ENCODE measurements around the gene ALDH1L2.

DNA sequence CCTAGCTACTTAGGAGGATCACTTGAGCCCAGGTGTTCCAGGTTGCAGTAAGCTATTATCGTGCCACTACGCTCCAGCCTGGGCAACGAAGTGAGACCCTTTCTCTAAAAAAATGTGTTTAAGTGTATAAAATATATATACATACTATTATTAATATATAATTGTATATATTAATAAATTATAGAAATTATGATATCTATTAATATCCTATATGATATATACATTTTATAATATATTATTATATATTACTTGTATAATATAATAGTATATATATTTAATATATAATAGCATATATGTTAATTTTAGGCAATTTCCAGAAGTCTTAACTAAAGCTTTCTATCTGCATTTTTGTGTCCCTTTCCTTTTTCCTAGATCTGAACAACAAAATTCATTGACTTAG, 12.3 kb downstream of the ALDH1L2 start:
- TF ChIP-seq, protein P1, sequence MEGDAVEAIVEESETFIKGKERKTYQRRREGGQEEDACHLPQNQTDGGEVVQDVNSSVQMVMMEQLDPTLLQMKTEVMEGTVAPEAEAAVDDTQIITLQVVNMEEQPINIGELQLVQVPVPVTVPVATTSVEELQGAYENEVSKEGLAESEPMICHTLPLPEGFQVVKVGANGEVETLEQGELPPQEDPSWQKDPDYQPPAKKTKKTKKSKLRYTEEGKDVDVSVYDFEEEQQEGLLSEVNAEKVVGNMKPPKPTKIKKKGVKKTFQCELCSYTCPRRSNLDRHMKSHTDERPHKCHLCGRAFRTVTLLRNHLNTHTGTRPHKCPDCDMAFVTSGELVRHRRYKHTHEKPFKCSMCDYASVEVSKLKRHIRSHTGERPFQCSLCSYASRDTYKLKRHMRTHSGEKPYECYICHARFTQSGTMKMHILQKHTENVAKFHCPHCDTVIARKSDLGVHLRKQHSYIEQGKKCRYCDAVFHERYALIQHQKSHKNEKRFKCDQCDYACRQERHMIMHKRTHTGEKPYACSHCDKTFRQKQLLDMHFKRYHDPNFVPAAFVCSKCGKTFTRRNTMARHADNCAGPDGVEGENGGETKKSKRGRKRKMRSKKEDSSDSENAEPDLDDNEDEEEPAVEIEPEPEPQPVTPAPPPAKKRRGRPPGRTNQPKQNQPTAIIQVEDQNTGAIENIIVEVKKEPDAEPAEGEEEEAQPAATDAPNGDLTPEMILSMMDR (conservative IDR thresholded peaks at IDR 0.05; ENCODE audit: low read depth, low read length): no peak
- TF ChIP-seq EZH2phosphoT487 (IDR thresholded peaks at IDR 0.05; ENCODE audit: borderline replicate concordance, low read length) (no peak), EZH2 (IDR thresholded peaks at IDR 0.05; ENCODE audit: low read length, unreplicated experiment) (no peak)
